HG03139 (cell line): ENCODE results near the gene OPALIN.

Source experiments
- ATAC-seq: cut with Tn5 transposase; IDR thresholded peaks from one replicate; pipeline ENCODE4 v1.9.1; 2021; ENCODE audit not compliant: unreplicated experiment

Gene OPALIN

GRCh38 chr10:96301616-96302015, 57.2 kb downstream of the OPALIN start:
- ATAC-seq, result no peak

GRCh38 chr10:96299383-96299782, 59.4 kb downstream of the OPALIN start:
- no peak for ATAC-seq

- no peak for ATAC-seq
These were observed 60.4 kb downstream of the OPALIN start for GRCh38 chr10:96298362-96298761.

- no peak for ATAC-seq
These were observed 61.3 kb downstream of the OPALIN start for GRCh38 chr10:96297486-96297885.

- no peak for ATAC-seq
These were observed 63.3 kb downstream of the OPALIN start for GRCh38 chr10:96295475-96295874.
